Neural cell (in vitro differentiated cells): Measurements from ENCODE around the gene ELFN1. TPM values are rescaled to one million over a fixed set of nuclear protein-coding genes. Genes with fewer than 3 reads are reported as not detected.
A peak's percentile ranks its signal among the peaks of the same experiment; 100 is the strongest.

Experiments used
- H2AFZ ChIP-seq: fragments of 200-600, 300-800 bp; sonication (generic), shearing (Covaris generic); 2 replicates; pipeline ENCODE4 v1.6.0; 2014; ENCODE audit warnings: low read depth, mild to moderate bottlenecking, antibody characterized with exemption, low read length, moderate library complexity
- H3F3A ChIP-seq: fragments of 200-600 bp; shearing (Covaris generic); 2 replicates; pipeline ENCODE4 v1.6.1; 2016; ENCODE audit warnings: mild to moderate bottlenecking, moderate library complexity, mixed read lengths, antibody characterized with exemption, low read length; ENCODE audit not compliant: insufficient read depth, poor library complexity, severe bottlenecking
- H3K27ac ChIP-seq: fragments of 200-600, 300-800 bp; sonication (generic), shearing (Covaris generic); 2 replicates; pipeline ENCODE4 v1.5.1; 2014; ENCODE audit warnings: mild to moderate bottlenecking, low read length, moderate library complexity
- H3K27me3 ChIP-seq: fragments of 300-800, 200-600 bp; sonication (generic), shearing (Covaris generic); 2 replicates; pipeline ENCODE4 v1.6.0; 2014; ENCODE audit warnings: mild to moderate bottlenecking, low read depth, low read length, moderate library complexity; ENCODE audit not compliant: insufficient read depth
- H3K36me3 ChIP-seq: fragments of 300-800, 200-600 bp; sonication (generic), shearing (Covaris generic); 2 replicates; pipeline ENCODE4 v1.5.1; 2014; ENCODE audit warnings: mild to moderate bottlenecking, antibody characterized with exemption, low read length, moderate library complexity; ENCODE audit not compliant: insufficient read depth
- H3K4me2 ChIP-seq: fragments of 300-800, 200-600 bp; sonication (generic), shearing (Covaris generic); 2 replicates; pipeline ENCODE4 v1.6.0; 2014; ENCODE audit warnings: mild to moderate bottlenecking, low read length
- H3K4me3 ChIP-seq: fragments of 300-800, 200-600 bp; sonication (generic), shearing (Covaris generic); 2 replicates; pipeline ENCODE4 v1.5.1; 2014; ENCODE audit warnings: mild to moderate bottlenecking, low read length, moderate library complexity
- H3K79me2 ChIP-seq: fragments of 200-600 bp; shearing (Covaris generic); replicated peaks from 2 replicates; pipeline ENCODE4 v1.6.0; 2014; ENCODE audit warnings: mild to moderate bottlenecking, low read length, moderate library complexity; ENCODE audit not compliant: insufficient read depth
- H3K9ac ChIP-seq: fragments of 300-800, 200-600 bp; sonication (generic), shearing (Covaris generic); 2 replicates; pipeline ENCODE4 v1.6.1; 2016; ENCODE audit warnings: mild to moderate bottlenecking, low read length, mixed read lengths
- H3K9me2 ChIP-seq: fragments of 200-600 bp; shearing (Covaris generic); 2 replicates; pipeline ENCODE4 v1.6.1; 2016; ENCODE audit warnings: mild to moderate bottlenecking, low read length, mixed read lengths; ENCODE audit not compliant: insufficient read depth
- H3K9me3 ChIP-seq: fragments of 200-600, 300-800 bp; sonication (generic), shearing (Covaris generic); 2 replicates; pipeline ENCODE4 v1.6.1; 2016; ENCODE audit warnings: mild to moderate bottlenecking, mixed run types, low read length, moderate library complexity, mixed read lengths
- H4K20me1 ChIP-seq: fragments of 200-600 bp; shearing (Covaris generic); 2 replicates; pipeline ENCODE4 v1.6.1; 2016; ENCODE audit warnings: mild to moderate bottlenecking, mixed run types; ENCODE audit not compliant: insufficient read depth
- CTCF ChIP-seq: fragments of 450-650 bp; IDR thresholded peaks from 2 replicates; pipeline ENCODE4 v1.5.1; 2014; ENCODE audit warnings: antibody characterized with exemption, mild to moderate bottlenecking, moderate library complexity; ENCODE audit not compliant: poor library complexity, severe bottlenecking
- EP300 ChIP-seq: fragments of 450-650 bp; conservative IDR thresholded peaks from 2 replicates; pipeline ENCODE4 v1.6.1; 2014; ENCODE audit warnings: antibody characterized with exemption, mild to moderate bottlenecking, moderate library complexity; ENCODE audit not compliant: poor library complexity, severe bottlenecking
- EZH2 ChIP-seq: fragments of 200-600, 300-800 bp; shearing (Covaris generic), sonication (generic); IDR thresholded peaks from 2 replicates; pipeline ENCODE4 v1.6.1; 2014; ENCODE audit warnings: antibody characterized with exemption, low read length, borderline replicate concordance, mild to moderate bottlenecking; ENCODE audit not compliant: insufficient read depth, poor library complexity, severe bottlenecking
- MXI1 ChIP-seq: fragments of 450-650 bp; conservative IDR thresholded peaks from 2 replicates; pipeline ENCODE4 v1.6.1; 2014; ENCODE audit warnings: antibody characterized with exemption, mild to moderate bottlenecking; ENCODE audit not compliant: poor library complexity, severe bottlenecking
- POLR2AphosphoS5 ChIP-seq: IDR thresholded peaks from 2 replicates; pipeline ENCODE4 v1.6.1; 2012
- RAD21 ChIP-seq: fragments of 450-650 bp; conservative IDR thresholded peaks from 2 replicates; pipeline ENCODE4 v1.6.1; 2014; ENCODE audit warnings: antibody characterized with exemption, mild to moderate bottlenecking, moderate library complexity
- REST ChIP-seq: IDR thresholded peaks from 2 replicates; pipeline ENCODE4 v1.6.1; 2012; ENCODE audit warnings: borderline replicate concordance
- SMC3 ChIP-seq: fragments of 450-650 bp; conservative IDR thresholded peaks from 2 replicates; pipeline ENCODE4 v1.6.1; 2014; ENCODE audit warnings: antibody characterized with exemption, mild to moderate bottlenecking, moderate library complexity; ENCODE audit not compliant: poor library complexity
- TAF1 ChIP-seq: IDR thresholded peaks from 2 replicates; pipeline ENCODE4 v1.6.1; 2012; ENCODE audit warnings: low read depth
- polyA plus RNA-seq: library from polyadenylated mRNA; depleted of rRNA; stranded (reverse); fragments of >200 nt; gene quantifications from 2 replicates; pipeline ENCODE4 v1.2.3, GENCODE V29; 2014

The ELFN1 gene
- polyA plus RNA-seq, 1 donor from 2014 or later: 11.8 TPM

- Histone ChIP-seq H3K27me3 (peaks cover 18% of the 10 kb centered on the region), H3K36me3 (no peaks in the 10 kb centered on the region)
Measured at GRCh38 chr7:1666317-1666822, 3.7 kb upstream of the ELFN1 start.

More at GRCh38 chr7:1666317-1666822, 3.7 kb upstream of the ELFN1 start:
- H2AFZ ChIP-seq: no peak overlapping the region
- no peaks in the 10 kb centered on the region for H3F3A ChIP-seq
- H3K4me3 ChIP-seq: peak overlapping the region; percentile 84
- H3K4me2 ChIP-seq: peak overlapping the region; percentile 19
- no peaks in the 10 kb centered on the region for H3K9me3 ChIP-seq
- H3K9ac ChIP-seq: peak overlapping the region; percentile 71
- H3K27ac ChIP-seq: peak overlapping the region; percentile 34
- H3K79me2 ChIP-seq: peaks cover 6% of the 10 kb centered on the region
- no peaks in the 10 kb centered on the region for H4K20me1 ChIP-seq
- TF ChIP-seq TAF1 (no peak), POLR2AphosphoS5 (no peak), CTCF (no peak), EZH2 (no peak), RAD21 (no peak), REST (no peak), SMC3 (no peak), MXI1 (no peak), EP300 (no peak)
- H3K9me2 ChIP-seq: no peaks in the 10 kb centered on the region
